Neural crest cell (in vitro differentiated cells): ENCODE data around the gene PIK3R3. TPM values are rescaled to one million over a fixed set of nuclear protein-coding genes. Genes with fewer than 3 reads are reported as not detected.

ENCODE experiments used
- DNase-seq: peaks from one replicate; pipeline ENCODE4 v3.0.0; 2021; ENCODE audit warnings: low read depth, mixed read lengths, low spot score
- H3K27ac Mint-ChIP-seq: one replicate; pipeline ENCODE4 v1.8.0; 2021; ENCODE audit warnings: mild to moderate bottlenecking, mixed read lengths; ENCODE audit not compliant: unreplicated experiment
- H3K27me3 Mint-ChIP-seq: 2 replicates; pipeline ENCODE4 v1.8.0; 2021; ENCODE audit warnings: low read depth, mild to moderate bottlenecking, mixed read lengths
- H3K36me3 Mint-ChIP-seq: 2 replicates; pipeline ENCODE4 v1.8.0; 2021; ENCODE audit warnings: low read depth, mild to moderate bottlenecking, mixed read lengths
- H3K4me1 Mint-ChIP-seq: 2 replicates; pipeline ENCODE4 v1.8.0; 2021; ENCODE audit warnings: mixed read lengths
- H3K4me3 Mint-ChIP-seq: one replicate; pipeline ENCODE4 v1.8.0; 2021; ENCODE audit warnings: mild to moderate bottlenecking, mixed read lengths
- H3K9me3 Mint-ChIP-seq: 2 replicates; pipeline ENCODE4 v1.8.0; 2021; ENCODE audit warnings: mixed read lengths
- total RNA-seq: library from RNA; stranded (reverse); gene quantifications from 2 replicates; pipeline ENCODE4 v1.2.1, GENCODE V29; 2021
- TF ChIP-seq, protein P1 (sequence below): fragments of 200-600 bp; sonication (generic); conservative IDR thresholded peaks from 2 replicates; pipeline ENCODE4 v1.5.0; 2021; ENCODE audit warnings: antibody characterized with exemption, mild to moderate bottlenecking

The PIK3R3 gene
- total RNA-seq, 1 donor from 2014 or later = 92.2 TPM

DNA sequence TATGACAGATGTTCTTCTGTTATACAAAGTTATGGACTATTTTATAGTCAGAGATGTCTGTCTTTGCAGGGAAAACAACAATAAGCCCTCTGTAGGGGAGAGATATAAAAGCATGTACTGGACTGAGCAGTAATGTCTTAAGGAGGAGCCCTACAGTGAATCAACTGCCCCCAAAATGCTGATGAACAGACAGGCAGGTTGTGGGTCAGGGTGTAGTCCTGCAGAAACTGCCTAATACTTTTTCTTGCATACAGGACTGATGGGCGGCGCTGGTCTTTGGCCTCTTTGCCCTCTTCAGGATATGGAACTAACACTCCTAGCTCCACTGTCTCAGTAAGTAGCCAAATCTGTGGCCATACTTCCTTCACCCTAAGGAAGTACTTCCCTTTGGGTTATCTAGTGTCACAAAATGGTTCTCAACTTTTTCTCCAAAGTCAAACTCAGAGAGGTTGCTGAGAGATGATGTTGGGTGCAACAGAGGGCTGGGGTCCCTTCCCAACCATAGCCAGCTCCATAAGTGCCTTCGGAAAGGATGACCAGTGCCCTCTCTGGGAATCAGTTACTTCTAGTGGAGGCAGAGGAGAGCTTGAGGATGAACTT is 129.8 kb downstream of the PIK3R3 start:
- Mint-ChIP-seq H3K4me3 (no peak overlapping the region), H3K36me3 (peaks cover 13% of the 10 kb centered on the region), H3K9me3 (no peaks in the 10 kb centered on the region), H3K4me1 (peaks cover 8% of the 10 kb centered on the region), H3K27me3 (no peaks in the 10 kb centered on the region), H3K27ac (no peak overlapping the region)
- no peak for DNase-seq
- TF ChIP-seq, protein P1, sequence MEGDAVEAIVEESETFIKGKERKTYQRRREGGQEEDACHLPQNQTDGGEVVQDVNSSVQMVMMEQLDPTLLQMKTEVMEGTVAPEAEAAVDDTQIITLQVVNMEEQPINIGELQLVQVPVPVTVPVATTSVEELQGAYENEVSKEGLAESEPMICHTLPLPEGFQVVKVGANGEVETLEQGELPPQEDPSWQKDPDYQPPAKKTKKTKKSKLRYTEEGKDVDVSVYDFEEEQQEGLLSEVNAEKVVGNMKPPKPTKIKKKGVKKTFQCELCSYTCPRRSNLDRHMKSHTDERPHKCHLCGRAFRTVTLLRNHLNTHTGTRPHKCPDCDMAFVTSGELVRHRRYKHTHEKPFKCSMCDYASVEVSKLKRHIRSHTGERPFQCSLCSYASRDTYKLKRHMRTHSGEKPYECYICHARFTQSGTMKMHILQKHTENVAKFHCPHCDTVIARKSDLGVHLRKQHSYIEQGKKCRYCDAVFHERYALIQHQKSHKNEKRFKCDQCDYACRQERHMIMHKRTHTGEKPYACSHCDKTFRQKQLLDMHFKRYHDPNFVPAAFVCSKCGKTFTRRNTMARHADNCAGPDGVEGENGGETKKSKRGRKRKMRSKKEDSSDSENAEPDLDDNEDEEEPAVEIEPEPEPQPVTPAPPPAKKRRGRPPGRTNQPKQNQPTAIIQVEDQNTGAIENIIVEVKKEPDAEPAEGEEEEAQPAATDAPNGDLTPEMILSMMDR = no peak

DNA sequence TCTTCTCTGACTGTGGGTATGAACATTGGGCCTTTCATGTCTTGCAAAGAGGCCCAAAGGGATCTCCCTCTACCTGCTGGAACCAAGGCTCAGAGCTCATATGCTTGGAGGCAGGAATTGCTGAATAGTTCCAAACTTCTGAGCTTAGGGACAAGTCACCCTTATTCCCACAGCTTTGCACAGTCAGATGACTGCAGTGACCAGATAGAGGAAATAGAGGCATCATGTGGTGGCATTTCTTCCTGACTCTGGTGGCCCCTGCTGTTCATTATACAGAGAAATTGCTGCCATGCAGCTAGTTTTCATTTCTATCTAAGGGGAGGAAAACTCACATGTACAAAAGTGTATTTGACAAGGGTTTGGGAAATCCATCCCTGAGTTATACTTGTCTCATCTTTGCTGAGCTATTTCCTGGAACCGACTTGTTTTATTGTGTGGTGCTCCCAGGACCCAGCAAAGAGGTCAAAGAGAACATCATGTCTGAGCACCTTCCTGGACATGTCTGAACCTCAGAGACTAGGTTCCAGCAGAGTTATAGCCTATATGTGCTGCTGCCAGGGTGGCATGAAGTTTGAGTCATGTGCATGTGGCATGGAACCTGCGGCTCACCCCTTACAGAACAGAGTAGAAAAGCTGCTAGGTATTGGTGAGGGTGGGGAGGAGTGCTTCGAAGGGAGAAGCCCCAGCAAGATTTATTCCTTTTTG is 131.2 kb downstream of the PIK3R3 start:
- TF ChIP-seq, protein P1 = no peak
- no peak overlapping the region for H3K4me3 Mint-ChIP-seq
- H3K27ac Mint-ChIP-seq = no peak overlapping the region
- no peak for DNase-seq
- H3K9me3 Mint-ChIP-seq = no peaks in the 10 kb centered on the region
- H3K4me1 Mint-ChIP-seq = peaks cover 15% of the 10 kb centered on the region
- H3K27me3 Mint-ChIP-seq = no peaks in the 10 kb centered on the region
- peaks cover 6% of the 10 kb centered on the region for H3K36me3 Mint-ChIP-seq

DNA sequence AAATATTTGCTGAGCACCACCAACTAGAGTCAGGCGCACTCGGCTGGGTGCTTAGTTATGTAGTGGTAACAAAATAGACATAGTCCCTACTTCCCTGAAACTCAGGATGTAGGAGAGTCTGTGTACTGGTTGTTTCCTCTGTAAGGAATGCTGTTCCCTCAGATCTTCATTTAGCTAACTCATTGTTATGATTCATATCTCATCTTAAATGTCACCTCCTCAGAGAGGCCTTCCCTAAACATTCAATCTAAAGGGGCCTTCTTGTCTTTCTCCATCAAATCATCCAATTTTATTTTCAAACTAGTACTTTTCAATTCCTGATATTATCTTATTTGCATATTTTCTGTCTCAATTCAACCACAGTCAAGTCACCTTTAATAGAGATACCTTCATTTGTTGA is 132.9 kb downstream of the PIK3R3 start:
- TF ChIP-seq, protein P1 = no peak
- H3K27me3 Mint-ChIP-seq = no peaks in the 10 kb centered on the region
- no peaks in the 10 kb centered on the region for H3K9me3 Mint-ChIP-seq
- no peak for DNase-seq
- peaks cover 15% of the 10 kb centered on the region for H3K4me1 Mint-ChIP-seq
- H3K27ac Mint-ChIP-seq = no peak overlapping the region
- H3K36me3 Mint-ChIP-seq = peaks cover 6% of the 10 kb centered on the region
- no peak overlapping the region for H3K4me3 Mint-ChIP-seq

DNA sequence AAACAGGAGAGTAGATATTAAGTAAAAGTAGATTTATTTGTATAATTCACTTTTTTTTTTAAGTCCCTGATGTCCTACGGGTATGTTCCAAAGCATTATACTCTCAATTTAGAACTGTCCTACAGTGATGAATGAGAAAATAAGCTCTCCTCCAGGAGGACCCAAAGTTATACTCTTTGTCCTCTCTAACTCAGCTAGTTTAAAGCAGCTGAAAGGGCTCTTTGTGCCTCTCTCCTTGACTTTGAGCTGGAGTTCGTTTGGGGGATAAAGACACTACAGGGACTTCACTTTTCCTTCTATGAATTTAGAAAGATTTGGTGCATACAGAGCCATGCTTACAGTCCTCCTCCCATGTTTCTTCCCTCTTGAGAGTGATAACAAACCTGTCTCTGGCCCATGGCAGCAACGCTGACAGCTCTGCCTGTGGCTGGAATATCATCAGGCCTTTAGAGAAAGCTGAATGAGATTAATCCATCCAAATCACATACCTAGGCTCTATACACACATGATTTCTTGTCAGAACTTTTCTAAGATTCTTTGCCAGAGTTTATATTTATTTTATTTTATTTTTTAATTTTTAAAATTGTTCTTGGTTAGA is 134.3 kb downstream of the PIK3R3 start:
- H3K27ac Mint-ChIP-seq = no peak overlapping the region
- TF ChIP-seq, protein P1 = no peak
- no peaks in the 10 kb centered on the region for H3K9me3 Mint-ChIP-seq
- H3K4me1 Mint-ChIP-seq = peaks cover 15% of the 10 kb centered on the region
- DNase-seq = no peak
- H3K4me3 Mint-ChIP-seq = no peak overlapping the region
- no peaks in the 10 kb centered on the region for H3K27me3 Mint-ChIP-seq
- peaks cover 6% of the 10 kb centered on the region for H3K36me3 Mint-ChIP-seq

DNA sequence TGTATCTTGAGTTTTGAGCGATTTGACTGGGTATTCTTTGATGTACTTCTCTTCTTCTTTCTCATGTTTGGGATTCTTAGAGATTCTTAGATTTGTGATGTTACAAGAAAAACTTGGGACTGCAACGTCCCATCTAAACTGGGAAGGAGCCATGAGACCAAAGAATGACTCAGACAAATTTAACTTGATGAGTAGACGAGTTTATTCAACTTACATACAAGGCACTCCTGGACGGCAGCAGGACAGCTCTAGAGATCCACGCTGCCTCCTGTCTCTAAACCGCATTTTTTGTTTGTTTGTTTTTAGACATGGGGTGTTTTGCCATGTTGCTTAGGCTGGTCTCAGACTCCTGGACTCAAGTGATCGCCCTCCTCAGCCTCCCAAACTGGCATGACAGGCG is 137.1 kb downstream of the PIK3R3 start:
- Mint-ChIP-seq H3K27ac (no peak overlapping the region), H3K36me3 (peaks cover 14% of the 10 kb centered on the region), H3K9me3 (peaks cover 4% of the 10 kb centered on the region), H3K4me3 (no peak overlapping the region), H3K27me3 (no peaks in the 10 kb centered on the region), H3K4me1 (peaks cover 15% of the 10 kb centered on the region)
- TF ChIP-seq, protein P1 = no peak
- DNase-seq = no peak
